K562 (cell line): Measurements from ENCODE around the gene RAB27B. TPM values are rescaled to one million over a fixed set of nuclear protein-coding genes. Genes with fewer than 3 reads are reported as not detected.

Experiments
- ATAC-seq: fragments of 200-7000 bp; cut with Tn5 transposase; 3 replicates; pipeline ENCODE4 v1.9.1; 2020; ENCODE audit warnings: moderate library complexity
- BruUV-seq: library from RNA; stranded (reverse); fragments of 400-500 nt; replicated peaks from 2 replicates; lab custom pipeline; 2021; lab: Mats Ljungman, UMichigan
- CTCF ChIA-PET: fragments of 300-600 bp; formaldehyde crosslinking; extraction: SDS; loops from one replicate; lab custom pipeline; 2021; ENCODE audit warnings: low intra/inter-chr PET ratio; lab: Yijun Ruan, JAX
- POLR2A ChIA-PET: fragments of 300-600, 350-650 bp; sonication (Branson Sonifier 250); formaldehyde crosslinking; extraction: SDS; loops from one replicate; lab custom pipeline; 2021; ENCODE audit warnings: antibody characterized with exemption, inconsistent platforms; lab: Yijun Ruan, JAX
- DNase-seq, 4 experiments: peaks; one replicate each; pipeline versions ENCODE4 v3.0.0 to v3.0.0-alpha.2; 2011 to 2018; ENCODE audit warnings: low spot score in 3 of 4, mixed read lengths in 3 of 4; ENCODE audit errors: extremely low read depth in 1 of 4
- FAIRE-seq: peaks from 2 replicates; lab custom pipeline; 2011; peaks lifted over from hg19 to GRCh38; lab: Jason Lieb, UNC
- H2AFZ ChIP-seq: 2 replicates; pipeline ENCODE4 v1.6.0; 2011; ENCODE audit warnings: low read depth, low read length, control low read depth, inconsistent platforms
- H3K27ac ChIP-seq: fragments of 200-600 bp; 3 replicates; pipeline ENCODE4 v1.8.0; 2011; ENCODE audit warnings: low read depth, mild to moderate bottlenecking, control low read depth, inconsistent platforms, low read length, moderate library complexity, mixed read lengths; ENCODE audit errors: extremely low read depth
- H3K27me3 ChIP-seq, 2 experiments: fragments of 300-600 bp in 1 of 2; 2 replicates in 1 of 2; 3 replicates in 1 of 2; pipeline versions ENCODE4 v1.6.0 to v1.8.0; 2011; ENCODE audit warnings: inconsistent platforms in 2 of 2, low read length in 2 of 2, mild to moderate bottlenecking in 1 of 2, mixed read lengths in 1 of 2, moderate library complexity in 1 of 2; ENCODE audit not compliant: control insufficient read depth in 2 of 2, insufficient read depth in 2 of 2
- H3K36me3 ChIP-seq: fragments of 300-600 bp; 3 replicates; pipeline ENCODE4 v1.8.0; 2011; ENCODE audit warnings: mild to moderate bottlenecking, low read length, inconsistent platforms; ENCODE audit not compliant: control insufficient read depth, insufficient read depth
- H3K4me1 ChIP-seq, 2 experiments: fragments of 200-600 bp in 1 of 2; replicated peaks in 1 of 2; 2 replicates in 1 of 2; 3 replicates in 1 of 2; pipeline versions ENCODE4 v1.5.1 to v1.8.0; 2011; ENCODE audit warnings: inconsistent platforms in 2 of 2, low read length in 2 of 2, mild to moderate bottlenecking in 1 of 2, mixed read lengths in 1 of 2, moderate library complexity in 1 of 2; ENCODE audit not compliant: control insufficient read depth in 2 of 2, insufficient read depth in 2 of 2
- H3K4me2 ChIP-seq: 2 replicates; pipeline ENCODE4 v1.6.1; 2011; ENCODE audit warnings: low read length, control low read depth, inconsistent platforms, mixed read lengths; ENCODE audit not compliant: insufficient read depth
- H3K4me3 ChIP-seq: fragments of 200-600 bp; sonication (generic), shearing (Covaris generic); 2 replicates; pipeline ENCODE4 v1.5.1; 2016; ENCODE audit warnings: control low read depth, inconsistent platforms
- H3K79me2 ChIP-seq: fragments of 200-600 bp; 3 replicates; pipeline ENCODE4 v1.8.0; 2011; ENCODE audit warnings: low read length, inconsistent platforms; ENCODE audit not compliant: control insufficient read depth, insufficient read depth
- H3K9ac ChIP-seq, 2 experiments: 2 replicates each; pipeline versions ENCODE4 v1.6.0 to v1.6.1; 2011; ENCODE audit warnings: low read depth in 2 of 2, low read length in 2 of 2, control low read depth in 1 of 2, inconsistent platforms in 1 of 2, mild to moderate bottlenecking in 1 of 2, mixed read lengths in 1 of 2; ENCODE audit not compliant: insufficient read depth in 1 of 2
- H3K9me1 ChIP-seq: one replicate; pipeline ENCODE4 v1.6.0; 2011; ENCODE audit warnings: inconsistent platforms, mild to moderate bottlenecking, low read length, moderate library complexity; ENCODE audit not compliant: control insufficient read depth, insufficient read depth
- H3K9me3 ChIP-seq: replicated peaks from 2 replicates; pipeline ENCODE4 v1.5.1; 2011; ENCODE audit warnings: low read depth, low read length, inconsistent platforms; ENCODE audit not compliant: control insufficient read depth, insufficient read depth
- H4K20me1 ChIP-seq: replicated peaks from 2 replicates; pipeline ENCODE4 v1.6.1; 2011; ENCODE audit warnings: low read length, inconsistent platforms, mixed read lengths; ENCODE audit not compliant: control insufficient read depth, insufficient read depth
- GABPB2 ChIP-seq: fragments of 250-450 bp; sonication (Bioruptor Pico); conservative IDR thresholded peaks from 2 replicates; pipeline ENCODE4 v1.5.1; 2021; ENCODE audit warnings: mild to moderate bottlenecking
- KHSRP ChIP-seq: fragments of 450-650 bp; IDR thresholded peaks from 2 replicates; pipeline ENCODE4 v1.6.1; 2017
- L3MBTL2 ChIP-seq: fragments of 450-650 bp; IDR thresholded peaks from 2 replicates; pipeline ENCODE4 v1.6.1; 2016; ENCODE audit warnings: mild to moderate bottlenecking, moderate library complexity
- MBD2 ChIP-seq: sonication (generic); IDR thresholded peaks from 2 replicates; pipeline ENCODE4 v1.6.1; 2016; ENCODE audit warnings: low read depth, borderline replicate concordance
- POLR2AphosphoS2 ChIP-seq: IDR thresholded peaks from 2 replicates; pipeline ENCODE4 v1.6.1; 2012; ENCODE audit warnings: low read length, improper control_type of control experiment
- RBM39 ChIP-seq: fragments of 200-400 bp; formaldehyde crosslinking; optimal IDR thresholded peaks from 2 replicates; pipeline ENCODE3; 2018; ENCODE audit warnings: low read depth, low read length
- RNF219 ChIP-seq: fragments of 250-450 bp; sonication (Bioruptor Pico); IDR thresholded peaks from 2 replicates; pipeline ENCODE4 v1.5.0; 2022; ENCODE audit warnings: mild to moderate bottlenecking
- ZBTB7A ChIP-seq: IDR thresholded peaks from 2 replicates; pipeline ENCODE4 v1.6.1; 2011; ENCODE audit warnings: low read depth, mild to moderate bottlenecking, low read length, moderate library complexity, borderline replicate concordance; ENCODE audit not compliant: control insufficient read depth
- ZNF174 ChIP-seq: fragments of 250-450 bp; sonication (Bioruptor Pico); IDR thresholded peaks from 2 replicates; pipeline ENCODE4 v1.4.0; 2020; ENCODE audit warnings: mild to moderate bottlenecking
- ZNF217 ChIP-seq: sonication (generic); formaldehyde crosslinking; IDR thresholded peaks from 2 replicates; pipeline ENCODE4 v1.8.0; 2022; ENCODE audit warnings: mild to moderate bottlenecking, missing genetic modification reagents
- ZNF24 ChIP-seq: fragments of 450-650 bp; IDR thresholded peaks from 2 replicates; pipeline ENCODE4 v1.6.1; 2016
- ZNF253 ChIP-seq: fragments of 250-450 bp; sonication (Bioruptor Pico); conservative IDR thresholded peaks from 2 replicates; pipeline ENCODE4 v1.6.1; 2021; ENCODE audit warnings: mild to moderate bottlenecking
- ZNF41 ChIP-seq: fragments of 250-450 bp; sonication (Bioruptor Pico); conservative IDR thresholded peaks from 2 replicates; pipeline ENCODE4 v1.4.0; 2020; ENCODE audit warnings: mild to moderate bottlenecking
- ZNF561 ChIP-seq: fragments of 450-650 bp; formaldehyde crosslinking; conservative IDR thresholded peaks from 2 replicates; pipeline ENCODE4 v1.4.0; 2020; ENCODE audit warnings: mild to moderate bottlenecking, moderate library complexity
- ZNF57 ChIP-seq: fragments of 450-650 bp; formaldehyde crosslinking; IDR thresholded peaks from 2 replicates; pipeline ENCODE4 v1.4.0; 2020; ENCODE audit warnings: mild to moderate bottlenecking, moderate library complexity
- ZNF609 ChIP-seq: sonication (generic); formaldehyde crosslinking; IDR thresholded peaks from 2 replicates; pipeline ENCODE4 v1.8.1; 2023; ENCODE audit warnings: missing genetic modification reagents, mild to moderate bottlenecking, borderline replicate concordance
- WGBS: fragments of 100-300 bp; shearing (Covaris generic); methylation state at CpG from one replicate; pipeline ENCODE4 v1.1.6; 2016; ENCODE audit warnings: low coverage, mixed read lengths; ENCODE audit not compliant: insufficient coverage; ENCODE audit errors: missing lambda C conversion rate; 5-methylcytosine and 5-hydroxymethylcytosine counted together
- in situ Hi-C: fragments of 300-500 bp; cut with MboI; formaldehyde crosslinking; loops from 4 replicates; pipeline ENCODE4 v1.15.0; 2018; ENCODE audit warnings: inconsistent platforms, mixed read lengths
- intact Hi-C: fragments of 100-400 bp; cut with micrococcal nuclease; formaldehyde crosslinking; loops from 2 replicates; pipeline ENCODE4 v1.14.2; 2022
- polyA plus RNA-seq, 8 experiments: library from polyadenylated mRNA; depleted of rRNA in 4 of 8; stranded (reverse) in 5 of 8; unstranded in 3 of 8; fragments of >200 nt; fragmentation: Nextera tagmentation in 2 of 8; fragmentation: Illumina TruSeq in 1 of 8; extraction: Ambion mirVana in 2 of 8; extraction: Trizol in 1 of 8; gene quantifications; 2 replicates each; pipeline versions ENCODE4 v1.2.1 to v1.2.3, GENCODE V29; 2011 to 2014; ENCODE audit warnings: inconsistent platforms in 1 of 8, missing spikeins in 1 of 8
- total RNA-seq, 7 experiments: library from RNA; depleted of rRNA in 6 of 7; stranded (reverse); fragments of >200 nt in 6 of 7; fragmentation: Illumina TruSeq in 2 of 7; extraction: Trizol in 2 of 7; gene quantifications; 2 replicates each; pipeline versions ENCODE4 v1.2.1 to v1.2.3, GENCODE V29; 2011 to 2021; ENCODE audit warnings: low replicate concordance in 1 of 7

The RAB27B gene
- total and polyA plus RNA-seq, 9 of the 15 experiments (the other 6 are each of a cell fraction or from before 2014, with no cell fraction given), result 0.44 to 5.7 (median 1.2) TPM

GRCh38 chr18:54783139-54783538 lies 45.1 kb upstream of the RAB27B start (continued):
- TF ChIP-seq ZNF609 (CRISPR knock-in tag) (no peak), ZNF24 (no peak)

- no peak overlapping the region for H3K9ac ChIP-seq
- TF ChIP-seq ZNF174 (CRISPR knock-in tag) (no peak), ZBTB7A (no peak), L3MBTL2 (no peak), GABPB2 (CRISPR knock-in tag) (no peak), ZNF561 (CRISPR knock-in tag) (no peak), POLR2AphosphoS2 (no peak), ZNF217 (no peak), ZNF253 (CRISPR knock-in tag) (no peak), RNF219 (no peak), MBD2 (no peak), ZNF41 (no peak), RBM39 (no peak), ZNF57 (CRISPR knock-in tag) (no peak), KHSRP (no peak)
These were observed 42.1 kb upstream of the RAB27B start for GRCh38 chr18:54786206-54786605.

More at GRCh38 chr18:54786206-54786605, 42.1 kb upstream of the RAB27B start:
- no peaks in the 10 kb centered on the region for H3K9me1 ChIP-seq
- H3K27ac ChIP-seq, result no peak overlapping the region
- POLR2A ChIA-PET, result no interaction called here
- 40% methylated on average over 1 of the region's 1 CpG for WGBS
- H3K79me2 ChIP-seq, result no peaks in the 10 kb centered on the region
- ATAC-seq (no peak), FAIRE-seq (no peak), DNase-seq (no peak)
- H3K9me3 ChIP-seq, result no peaks in the 10 kb centered on the region
- intact Hi-C loops, result no loop called here
- in situ Hi-C loops, result no loop called here
- H3K4me2 ChIP-seq, result no peak overlapping the region
- H4K20me1 ChIP-seq, result no peaks in the 10 kb centered on the region
- no peak overlapping the region for H3K4me3 ChIP-seq
- H3K4me1 ChIP-seq, result no peaks in the 10 kb centered on the region; a peak in 1 of 5 replicates
- CTCF ChIA-PET, result no interaction called here
- H2AFZ ChIP-seq, result no peak overlapping the region
- no peaks in the 10 kb centered on the region for H3K36me3 ChIP-seq
- H3K27me3 ChIP-seq, result no peaks in the 10 kb centered on the region
- no TSS peak for BruUV-seq
